Renal pelvis (tissue), 4 donors: ENCODE results near the gene MST1. TPM values are rescaled to one million over a fixed set of nuclear protein-coding genes. Genes with fewer than 3 reads are reported as not detected.

Experiments
- DNase-seq: peaks from one replicate; pipeline ENCODE4 v3.0.0-alpha.2; 2013
- polyA plus RNA-seq, 3 donors: library from polyadenylated mRNA; unstranded; fragments of 120-200 nt; gene quantifications; one replicate each; pipeline ENCODE4 v1.2.1, GENCODE V29; 2013; ENCODE audit not compliant: insufficient read length in 3 of 3

The MST1 gene
- polyA plus RNA-seq, 3 donors: 192 to 266 (median 201) TPM

- no peak for DNase-seq
Measured at GRCh38 chr3:49720855-49721595, 31.8 kb upstream of the MST1 start.

GRCh38 chr3:49719214-49719884 is 30.1 kb upstream of the MST1 start, which contains the start of gene AMIGO3:
TSS of gene AMIGO3 (minus strand) at chr3:49719684. CDS start at chr3:49719465, 219 bp downstream.
- peak; percentile 93 for DNase-seq

- DNase-seq: no peak
Measured at GRCh38 chr3:49718858-49719213, 29.6 kb upstream of the MST1 start.

GRCh38 chr3:49717959-49718857 is 28.9 kb upstream of the MST1 start:
- no peak for DNase-seq

- DNase-seq: no peak
Measured at GRCh38 chr3:49717211-49717958, 28.1 kb upstream of the MST1 start.

- DNase-seq: no peak
Measured at GRCh38 chr3:49716691-49717210, 27.5 kb upstream of the MST1 start.

GRCh38 chr3:49716169-49716568 is 26.9 kb upstream of the MST1 start:
- no peak for DNase-seq

- no peak for DNase-seq
Measured at GRCh38 chr3:49715611-49716121, 26.4 kb upstream of the MST1 start.

GRCh38 chr3:49714728-49715550 is 25.7 kb upstream of the MST1 start:
- DNase-seq: no peak

GRCh38 chr3:49713336-49714105 is 24.2 kb upstream of the MST1 start:
- no peak for DNase-seq

- no peak for DNase-seq
Measured at GRCh38 chr3:49712631-49713317, 23.5 kb upstream of the MST1 start.

GRCh38 chr3:49712166-49712565 is 22.9 kb upstream of the MST1 start:
- DNase-seq: no peak

GRCh38 chr3:49711489-49711888 is 22.2 kb upstream of the MST1 start:
- no peak for DNase-seq

- no peak for DNase-seq
Measured at GRCh38 chr3:49709852-49710251, 20.6 kb upstream of the MST1 start.

- no peak for DNase-seq
Measured at GRCh38 chr3:49707113-49707480, 17.8 kb upstream of the MST1 start.

GRCh38 chr3:49706456-49707112 is 17.3 kb upstream of the MST1 start:
- DNase-seq: no peak

- DNase-seq: no peak
Measured at GRCh38 chr3:49705390-49705960, 16.2 kb upstream of the MST1 start.

- no peak for DNase-seq
Measured at GRCh38 chr3:49704629-49705028, 15.4 kb upstream of the MST1 start.
